ENCODE measurements around the gene PLA2G3.
A peak's percentile ranks its signal among the peaks of the same experiment; 100 is the strongest.

PLA2G3 gene

GRCh38 chr22:31106001-31106571 lies 34.2 kb downstream of the PLA2G3 start:
- peak overlapping the region; percentile 89 for H3K4me3 ChIP-seq (ENCODE audit: low read depth, low read length)
- no peak for TF ChIP-seq CTCF (IDR thresholded peaks at IDR 0.05; ENCODE audit: low read depth, low read length)

- TF ChIP-seq CTCF (IDR thresholded peaks at IDR 0.05; ENCODE audit: low read depth, low read length), result no peak
- H3K4me3 ChIP-seq (ENCODE audit: low read depth, low read length), result peak overlapping the region; percentile 89
These were observed 34.9 kb downstream of the PLA2G3 start for GRCh38 chr22:31105282-31105929.

GRCh38 chr22:31104869-31105268 lies 35.4 kb downstream of the PLA2G3 start:
- no peak for TF ChIP-seq CTCF (IDR thresholded peaks at IDR 0.05; ENCODE audit: low read depth, low read length)
- no peak overlapping the region for H3K4me3 ChIP-seq (ENCODE audit: low read depth, low read length)

- TF ChIP-seq CTCF (IDR thresholded peaks at IDR 0.05; ENCODE audit: low read depth, low read length), result no peak
- no peak overlapping the region for H3K4me3 ChIP-seq (ENCODE audit: low read depth, low read length)
These were observed 36.2 kb downstream of the PLA2G3 start for GRCh38 chr22:31103899-31104694.

DNA sequence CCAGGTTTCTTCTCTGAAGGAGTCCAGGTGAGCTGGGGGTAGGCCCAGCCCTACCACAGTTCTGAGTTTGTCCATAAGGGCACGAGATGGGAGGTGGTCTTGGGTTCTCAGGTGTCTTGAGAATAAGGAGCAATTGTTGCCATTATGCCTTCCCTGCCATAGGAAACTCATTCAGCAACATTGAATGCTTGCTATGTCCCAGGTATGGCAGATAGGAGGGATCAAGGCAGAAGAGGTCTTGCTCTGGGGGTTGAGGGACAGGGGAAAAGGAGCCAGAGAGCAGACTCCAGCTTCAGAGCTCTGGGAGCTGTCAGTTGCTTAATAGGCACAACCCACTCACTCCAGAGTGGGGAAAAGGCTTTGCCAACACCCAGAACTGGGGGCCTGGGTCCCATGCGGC lies 37.2 kb downstream of the PLA2G3 start:
- H3K4me3 ChIP-seq (ENCODE audit: low read depth, low read length), result no peak overlapping the region
- TF ChIP-seq CTCF (IDR thresholded peaks at IDR 0.05; ENCODE audit: low read depth, low read length), result no peak

DNA sequence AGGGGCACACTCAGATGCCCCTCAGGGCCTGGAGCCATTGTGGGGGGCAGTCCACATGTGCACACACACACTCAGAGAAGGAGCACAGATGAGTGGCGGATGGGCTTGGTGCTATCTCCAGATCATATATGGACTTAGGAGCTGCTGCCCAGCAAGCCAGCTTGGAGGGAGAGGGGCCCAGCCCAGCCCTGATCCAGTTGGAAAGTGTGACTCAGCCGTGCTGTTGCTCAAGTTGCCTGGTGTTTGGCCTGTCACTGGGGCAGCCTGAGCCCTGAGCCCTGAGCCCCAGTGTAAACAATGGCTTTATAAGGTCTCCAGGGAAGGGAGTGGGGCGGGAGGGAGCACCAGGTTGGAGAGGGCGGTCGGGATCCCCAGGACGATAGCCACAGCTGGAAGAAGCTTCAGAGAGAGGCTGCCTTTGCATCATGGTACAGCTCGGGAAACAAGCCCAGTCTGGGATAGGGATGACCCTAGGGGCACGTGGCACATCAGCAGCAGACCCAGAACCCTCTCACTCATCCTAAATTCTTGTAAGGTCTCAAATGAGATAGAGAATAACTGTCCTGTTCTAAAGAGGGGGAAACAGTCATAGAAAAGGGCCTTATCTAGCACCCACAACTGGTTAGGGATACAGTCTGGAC lies 37.7 kb downstream of the PLA2G3 start:
- TF ChIP-seq CTCF (IDR thresholded peaks at IDR 0.05; ENCODE audit: low read depth, low read length), result no peak
- H3K4me3 ChIP-seq (ENCODE audit: low read depth, low read length), result no peak overlapping the region

Data from WI38 (cell line).